D721Med (cell line): Measurements from ENCODE around the gene NRG2.

ENCODE experiments used
- DNase-seq: peaks from one replicate; pipeline ENCODE4 v3.0.0; 2011; ENCODE audit warnings: low spot score; ENCODE audit not compliant: insufficient read length
- FAIRE-seq: peaks from 2 replicates; lab custom pipeline; 2011; peaks lifted over from hg19 to GRCh38; lab: Jason Lieb, UNC
- CTCF ChIP-seq: IDR thresholded peaks from 2 replicates; pipeline ENCODE4 v1.5.1; 2012; ENCODE audit warnings: mild to moderate bottlenecking, control low read depth; ENCODE audit not compliant: insufficient read depth; ENCODE audit errors: missing control alignments

NRG2 gene

GRCh38 chr5:139906661-139907060, 136.4 kb downstream of the NRG2 start:
- no peak for TF ChIP-seq CTCF
- DNase-seq (no peak), FAIRE-seq (no peak)

GRCh38 chr5:139904816-139905661, 138.1 kb downstream of the NRG2 start:
- DNase-seq (no peak), FAIRE-seq (no peak)
- no peak for TF ChIP-seq CTCF

- no peak for FAIRE-seq
- DNase-seq, result no peak
- TF ChIP-seq CTCF, result no peak
Observed at GRCh38 chr5:139904566-139904815, 138.6 kb downstream of the NRG2 start.

- FAIRE-seq, result no peak
Observed at GRCh38 chr5:139903795-139904565, 139.1 kb downstream of the NRG2 start.

GRCh38 chr5:139903450-139903794, 139.7 kb downstream of the NRG2 start:
- no peak for FAIRE-seq
- no peak for TF ChIP-seq CTCF
- no peak for DNase-seq

More at GRCh38 chr5:139903795-139904565, 139.1 kb downstream of the NRG2 start:
- no peak for TF ChIP-seq CTCF
- peak; percentile 49 for DNase-seq

GRCh38 chr5:139901986-139902385, 141.1 kb downstream of the NRG2 start:
- FAIRE-seq, result no peak
- TF ChIP-seq CTCF, result no peak
- DNase-seq, result no peak

- no peak for TF ChIP-seq CTCF
- FAIRE-seq, result no peak
Observed at GRCh38 chr5:139901251-139901575, 141.9 kb downstream of the NRG2 start.

More at GRCh38 chr5:139901251-139901575, 141.9 kb downstream of the NRG2 start:
- no peak for DNase-seq
